ENCODE data around the gene GPR55. TPM values are rescaled to one million over a fixed set of nuclear protein-coding genes. Genes with fewer than 3 reads are reported as not detected.

GPR55 gene
- total RNA-seq, 1 experiment from 2014 or later, result 0.24 TPM

DNA sequence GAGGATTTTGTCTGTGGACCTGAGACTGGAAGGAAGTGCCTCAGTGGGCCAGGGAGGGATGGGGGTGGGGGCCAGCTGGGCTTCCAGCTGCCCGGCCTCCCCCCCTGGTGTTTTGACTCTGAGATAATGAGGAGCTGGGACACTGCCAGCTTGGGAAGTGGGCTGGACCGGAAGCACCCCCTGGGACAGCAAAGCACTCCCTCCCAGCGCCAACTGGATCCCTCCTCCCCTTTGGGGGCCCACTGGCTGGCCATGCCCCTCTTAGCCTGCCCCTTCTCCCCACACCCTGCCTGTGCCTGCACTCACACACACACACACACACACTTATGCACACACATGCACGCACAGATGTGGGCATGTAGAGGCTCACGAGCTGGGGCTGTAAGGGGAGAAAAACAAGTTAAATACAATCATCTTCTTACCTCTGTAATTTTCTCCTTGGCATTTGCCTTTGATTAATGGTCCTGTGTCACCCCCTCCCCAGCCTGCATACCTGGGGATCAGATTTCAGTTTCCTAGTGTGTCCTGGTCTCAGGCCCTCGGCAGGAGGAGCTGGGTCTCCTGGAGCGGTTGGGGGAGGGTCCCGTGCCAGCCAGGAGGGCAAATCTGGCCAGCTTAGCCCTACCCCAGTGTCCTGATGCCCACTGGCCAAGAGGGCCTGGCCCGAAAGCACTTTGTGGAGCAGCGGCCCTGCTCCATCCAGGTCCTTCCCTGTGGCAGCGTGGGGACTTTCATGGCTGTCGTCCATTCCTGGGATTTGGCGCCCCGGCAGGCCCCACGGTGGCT, 56.7 kb downstream of the GPR55 start:
- no peak for DNase-seq (ENCODE audit: low read depth)

DNA sequence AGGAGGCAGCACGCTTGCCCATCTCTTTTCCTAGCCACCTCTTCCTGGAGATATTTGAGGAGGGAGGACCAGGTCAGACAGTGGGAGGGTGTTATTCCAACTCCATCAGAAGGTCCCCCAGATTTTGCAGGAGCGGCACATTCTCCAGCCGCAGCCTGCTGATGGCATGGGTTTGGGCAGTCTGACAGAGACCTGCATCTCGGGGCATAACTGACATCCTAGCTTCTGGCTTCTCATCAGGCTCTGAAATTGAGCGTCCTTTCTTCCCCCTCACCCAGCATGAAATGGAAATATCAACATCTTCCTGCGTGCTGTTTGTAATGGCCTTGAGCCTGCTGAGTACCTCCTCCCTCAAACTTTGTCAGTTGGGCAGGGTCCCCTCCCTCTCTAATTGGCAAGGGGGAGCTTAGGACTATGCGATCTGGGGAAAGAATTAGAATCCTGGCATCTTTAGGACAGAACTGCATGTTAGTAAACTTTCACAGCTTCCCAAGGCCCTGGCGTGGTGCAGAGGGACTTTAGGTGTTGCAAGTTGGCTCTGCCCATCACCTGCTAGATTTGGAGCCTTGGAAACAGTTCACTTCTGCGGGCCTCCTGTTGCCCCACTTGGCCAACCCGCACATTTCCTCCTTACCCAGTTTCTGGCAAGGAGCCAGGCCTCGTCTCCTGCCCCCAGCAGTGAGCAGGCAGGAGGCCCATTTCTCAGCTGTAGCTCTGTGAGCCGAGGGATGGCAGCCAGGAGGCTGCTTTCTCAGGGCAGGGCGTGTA, 58.1 kb downstream of the GPR55 start:
- peak; percentile 58 for DNase-seq (ENCODE audit: low read depth)

DNA sequence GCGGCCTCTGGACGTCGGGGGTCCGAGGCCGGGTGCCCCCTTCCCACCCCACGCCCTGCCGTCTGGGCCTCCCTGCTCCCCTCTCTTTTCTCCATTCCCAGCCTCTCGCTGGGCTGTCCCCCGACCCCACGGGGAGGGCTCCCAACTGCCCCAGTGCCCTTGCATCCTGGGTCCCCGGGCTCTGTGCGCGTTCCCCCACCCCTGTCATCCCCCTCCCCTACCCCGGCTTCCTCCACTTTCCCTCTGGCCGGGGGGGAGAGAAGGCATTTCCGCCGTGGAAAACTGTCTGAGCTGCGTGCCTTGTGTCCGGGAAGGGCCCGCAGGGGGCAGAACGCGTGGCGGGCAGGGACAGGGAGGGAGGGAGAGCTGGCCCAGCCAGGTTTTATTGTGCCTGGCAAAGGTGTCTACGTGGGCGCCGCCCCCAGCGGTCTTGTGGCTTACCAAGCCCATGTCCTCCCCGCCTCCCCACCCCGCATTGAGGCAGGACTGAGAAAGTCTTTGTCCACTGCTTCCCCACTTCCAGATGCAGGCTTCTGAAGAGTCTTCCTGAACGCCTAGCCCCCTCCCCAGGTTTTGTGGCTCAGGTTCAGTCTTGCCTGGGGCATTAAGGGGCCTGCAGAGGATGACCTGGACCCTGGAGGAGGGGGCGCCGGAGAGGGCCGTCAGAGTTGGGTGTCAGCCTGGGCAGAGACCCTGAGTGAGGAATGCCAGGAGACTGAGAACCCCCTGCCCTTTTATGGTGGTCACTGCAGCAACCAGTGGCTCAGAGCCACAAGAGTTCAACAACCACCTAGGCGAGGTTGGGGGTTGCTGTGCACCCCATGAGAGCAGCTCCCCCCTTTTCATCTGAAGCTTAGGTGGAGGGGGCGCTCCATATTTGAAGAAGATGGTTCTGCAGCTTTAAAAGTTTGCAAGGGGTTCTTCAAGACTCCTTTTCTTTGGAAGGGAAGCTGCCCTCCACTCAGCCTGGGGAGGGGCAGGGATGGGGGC, 59.0 kb downstream of the GPR55 start:
- DNase-seq (ENCODE audit: low read depth), result peak; percentile 47

DNA sequence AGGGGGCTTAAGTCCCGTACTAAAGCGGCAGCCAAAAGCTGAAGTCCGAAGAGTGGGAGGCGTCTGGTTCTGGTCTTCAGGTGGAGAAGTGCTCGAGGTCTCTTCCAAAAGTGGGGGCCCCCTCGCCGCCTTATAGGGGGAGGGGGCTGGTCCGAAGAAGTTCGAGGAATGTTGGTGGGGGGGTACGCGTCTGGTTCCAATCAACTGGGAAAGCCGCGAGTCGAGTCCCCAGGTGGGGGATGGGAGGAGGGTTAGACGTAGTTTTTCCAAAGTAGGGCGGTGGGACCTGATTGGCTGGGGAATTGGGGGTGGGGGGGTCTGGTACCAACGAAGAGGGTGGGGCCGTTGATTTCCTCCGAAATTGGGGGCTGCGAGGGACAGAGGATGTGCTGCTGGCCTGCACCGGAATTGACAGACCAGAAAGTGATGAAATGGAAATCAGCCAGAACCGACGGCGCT, 59.7 kb downstream of the GPR55 start:
- peak; percentile 25 for DNase-seq (ENCODE audit: low read depth)

DNA sequence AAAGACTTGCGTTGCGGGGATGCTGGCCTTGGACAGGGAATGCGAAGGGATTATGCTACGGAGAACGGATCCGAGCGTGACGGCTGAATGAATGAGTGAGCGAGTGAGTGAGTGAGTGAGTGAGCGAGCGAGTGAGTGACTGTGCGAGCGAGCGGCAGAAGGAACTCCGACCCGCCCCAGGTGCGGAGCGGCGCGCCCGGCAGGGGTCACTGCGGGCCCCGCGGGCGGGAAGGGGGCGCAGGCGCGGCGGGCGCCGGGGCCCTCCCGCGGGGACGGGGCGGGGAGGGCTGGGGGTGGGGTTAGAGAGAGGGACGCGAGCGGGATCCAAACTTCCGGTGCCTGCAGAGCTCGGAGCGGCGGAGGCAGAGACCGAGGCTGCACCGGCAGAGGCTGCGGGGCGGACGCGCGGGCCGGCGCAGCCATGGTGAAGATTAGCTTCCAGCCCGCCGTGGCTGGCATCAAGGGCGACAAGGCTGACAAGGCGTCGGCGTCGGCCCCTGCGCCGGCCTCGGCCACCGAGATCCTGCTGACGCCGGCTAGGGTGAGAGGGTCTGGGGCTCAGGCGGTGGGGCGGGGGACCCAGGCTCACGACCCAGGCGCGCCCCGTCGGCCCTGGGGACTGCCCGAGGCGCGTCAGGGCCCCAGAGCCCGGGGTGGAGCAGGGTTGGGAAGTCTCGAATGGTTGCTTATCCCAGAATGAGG, 60.3 kb downstream of the GPR55 start, which contains the start of gene ITM2C:
TSS of gene ITM2C (plus strand) at position 338 of the 702 bp plus-strand sequence. CDS start at position 422, 84 bp downstream.
- peak; percentile 76 for DNase-seq (ENCODE audit: low read depth)

DNA sequence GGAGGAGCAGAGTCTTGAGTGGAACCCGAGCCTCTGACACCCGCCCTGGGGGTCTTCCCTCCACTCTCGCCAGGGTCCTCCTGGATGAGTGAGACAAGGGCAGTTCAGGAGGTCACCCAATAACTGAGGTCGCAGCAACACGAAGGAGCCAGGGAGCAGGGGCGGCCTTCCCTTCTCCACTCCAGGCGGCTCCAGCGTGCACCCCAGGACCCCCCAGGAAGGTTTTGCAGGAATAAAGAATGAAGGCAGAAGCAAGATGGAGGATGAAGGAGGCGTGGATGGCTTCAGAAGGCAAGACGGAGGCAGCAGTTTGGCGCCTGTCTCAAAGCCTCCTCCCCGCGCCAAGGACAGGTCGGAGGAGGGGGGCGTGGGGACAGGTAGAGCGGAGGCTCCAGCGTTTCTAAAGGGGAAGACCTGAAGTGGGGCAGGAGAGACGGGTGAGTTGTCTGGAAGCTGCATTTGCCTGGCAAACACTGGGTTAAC, 60.9 kb downstream of the GPR55 start:
- no peak for DNase-seq (ENCODE audit: low read depth)

DNA sequence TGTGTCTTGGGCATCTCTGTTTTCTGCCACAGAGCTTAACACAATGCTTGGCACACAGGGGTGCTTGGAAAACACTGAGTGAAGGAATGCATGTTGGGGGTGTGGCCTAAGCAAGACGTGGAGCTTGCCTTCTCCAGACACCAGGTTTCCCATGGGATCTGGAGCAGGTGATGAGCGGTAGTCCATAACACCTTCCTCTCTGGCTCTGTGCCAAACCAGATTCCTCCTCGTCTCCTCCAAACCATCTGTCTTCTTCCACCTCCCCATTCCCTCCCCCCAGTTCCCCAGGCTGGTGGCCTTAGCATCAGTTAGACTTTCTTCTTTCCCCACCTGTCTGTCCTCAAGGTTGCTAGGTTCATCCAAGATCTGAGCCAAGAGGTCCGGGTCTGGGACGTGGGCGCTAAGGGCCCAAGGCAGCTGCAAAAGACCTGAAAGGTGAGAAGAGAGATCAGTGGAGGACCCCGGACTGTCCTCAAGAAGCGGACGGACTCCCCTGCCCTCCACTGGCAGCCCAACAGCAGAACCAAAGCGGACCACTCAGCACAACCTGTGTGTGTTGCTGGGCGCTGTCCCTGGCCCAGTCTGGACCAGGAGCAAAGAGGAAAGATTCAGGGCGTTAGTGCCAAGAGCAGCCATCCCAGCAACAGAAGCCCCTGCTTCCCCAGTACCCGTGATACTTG, 61.5 kb downstream of the GPR55 start:
- no peak for DNase-seq (ENCODE audit: low read depth)

DNA sequence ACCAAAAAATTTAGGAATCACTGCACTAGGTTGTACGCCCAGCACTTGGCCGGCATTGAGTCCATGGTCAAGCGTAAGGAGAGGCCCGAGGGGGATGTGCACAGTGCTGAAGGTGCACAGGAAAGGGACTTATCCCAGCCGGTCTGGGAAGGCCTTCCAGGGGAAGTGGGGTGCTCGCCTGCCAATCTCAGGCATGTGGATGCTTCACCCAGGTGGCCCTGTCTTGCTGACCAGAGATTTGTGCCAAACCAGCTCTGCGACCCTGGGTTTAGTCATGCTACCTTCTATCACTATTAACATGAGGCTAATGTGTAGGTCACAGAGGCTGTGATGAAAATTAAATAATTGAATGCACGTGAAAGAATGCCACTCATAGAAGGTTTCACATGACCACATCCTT, 62.0 kb downstream of the GPR55 start:
- DNase-seq (ENCODE audit: low read depth), result no peak

DNA sequence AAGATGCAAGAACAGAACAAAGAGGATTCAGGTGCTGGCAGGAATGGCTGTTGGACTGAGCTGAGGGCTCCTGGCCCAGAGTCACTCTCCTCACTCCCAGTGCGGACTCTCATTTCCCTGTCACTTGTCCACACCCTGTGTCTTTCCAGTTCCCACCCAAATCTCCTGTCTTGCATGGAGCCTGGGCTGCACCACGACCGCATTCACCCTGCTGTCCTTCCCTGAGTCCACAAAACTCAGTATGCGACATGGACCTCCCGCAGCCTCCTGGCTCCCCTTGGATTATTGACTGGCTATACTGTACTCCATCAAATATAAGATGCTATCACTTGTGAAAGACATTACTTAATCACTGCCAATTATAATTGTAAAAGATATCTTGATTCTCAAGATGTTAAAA, 62.8 kb downstream of the GPR55 start:
- no peak for DNase-seq (ENCODE audit: low read depth)

DNA sequence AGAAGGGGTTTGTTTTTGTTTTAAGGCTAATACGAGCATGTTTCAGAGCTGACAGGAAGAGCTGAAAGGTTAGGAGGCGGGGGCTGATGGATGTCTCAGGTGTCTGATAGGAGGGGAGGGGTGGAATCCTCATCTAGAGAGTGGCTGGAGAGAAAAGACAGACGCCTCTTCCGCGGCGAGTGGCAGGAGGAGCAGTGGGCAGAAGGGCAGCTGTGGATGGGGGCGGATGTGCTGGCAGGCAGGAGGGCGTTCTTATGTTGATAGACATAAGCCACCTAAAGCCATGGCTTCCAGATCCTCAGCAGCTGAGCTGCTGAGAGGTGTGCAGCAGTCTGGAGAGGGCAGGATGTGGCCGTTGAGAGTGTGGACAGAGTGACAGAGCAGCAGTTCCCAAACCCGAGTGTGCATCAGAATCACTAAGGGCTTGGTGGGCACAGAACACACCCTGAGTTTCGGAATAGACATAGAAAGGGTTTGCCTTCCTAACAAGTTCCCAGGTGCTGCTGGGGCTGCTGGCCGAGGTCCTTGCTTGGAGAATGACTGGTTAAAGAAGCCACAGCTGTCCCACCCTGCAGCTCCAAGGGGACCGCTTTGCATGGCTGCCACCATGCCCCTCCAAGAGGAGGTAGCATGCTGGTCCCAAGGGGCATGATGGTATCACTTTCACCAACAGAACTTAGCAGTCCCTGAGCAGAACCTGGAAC, 63.3 kb downstream of the GPR55 start:
- DNase-seq (ENCODE audit: low read depth), result no peak

Other genes starting within 250 kb of the GPR55 start
- gene CAB39, start 212.4 kb downstream of the GPR55 start, total RNA-seq (2014; rRNA removed; shearing (Covaris generic)), result 87.8 and 101 TPM in 2 replicates
- 156 and 199 TPM in 2 replicates for gene ITM2C, start 60.3 kb downstream of the GPR55 start, total RNA-seq (2014; rRNA removed; shearing (Covaris generic))
- not detected in 2 replicates for gene SPATA3, start 70.9 kb upstream of the GPR55 start, total RNA-seq (2014; rRNA removed; shearing (Covaris generic))
- gene C2orf72, start 112.3 kb upstream of the GPR55 start, total RNA-seq (2014; rRNA removed; shearing (Covaris generic)), result 0.39 and 0.48 TPM in 2 replicates
- 108 and 119 TPM in 2 replicates for gene PSMD1, start 131.6 kb upstream of the GPR55 start, total RNA-seq (2014; rRNA removed; shearing (Covaris generic))
- gene HTR2B, start 199.8 kb upstream of the GPR55 start, total RNA-seq (2014; rRNA removed; shearing (Covaris generic)), result 1.7 TPM in 2 replicates